ENCODE results near the gene GGTLC1. TPM values are rescaled to one million over a fixed set of nuclear protein-coding genes. Genes with fewer than 3 reads are reported as not detected.
"Not testable (repeated sequence)": the region's sequence is repeated elsewhere in the genome, so short reads cannot be mapped to it uniquely, and the experiment has no call there.

The GGTLC1 gene
- total RNA-seq, 2 donors from 2014 or later: not detected

GRCh38 chr20:23985066-23985789, 3.4 kb downstream of the GGTLC1 start:
- not testable (repeated sequence) for H3K36me3 Mint-ChIP-seq (ENCODE audit: low read depth); H3K27ac Mint-ChIP-seq; ATAC-seq (replicated peaks); H3K4me3 Mint-ChIP-seq; H3K9me3 Mint-ChIP-seq; H3K4me1 Mint-ChIP-seq; H3K27me3 Mint-ChIP-seq

GRCh38 chr20:23984476-23985023, 4.0 kb downstream of the GGTLC1 start:
- not testable (repeated sequence) for H3K27ac Mint-ChIP-seq

GRCh38 chr20:23982112-23983018, 6.2 kb downstream of the GGTLC1 start:
- H3K27ac Mint-ChIP-seq; H3K4me3 Mint-ChIP-seq; H3K27me3 Mint-ChIP-seq; ATAC-seq (replicated peaks); H3K36me3 Mint-ChIP-seq (ENCODE audit: low read depth); H3K9me3 Mint-ChIP-seq; H3K4me1 Mint-ChIP-seq: not testable (repeated sequence)

More at GRCh38 chr20:23984476-23985023, 4.0 kb downstream of the GGTLC1 start:
- not testable (repeated sequence) for H3K36me3 Mint-ChIP-seq (ENCODE audit: low read depth); ATAC-seq (replicated peaks); H3K27me3 Mint-ChIP-seq; H3K4me1 Mint-ChIP-seq; H3K4me3 Mint-ChIP-seq; H3K9me3 Mint-ChIP-seq

GRCh38 chr20:23981526-23981925, 7.1 kb downstream of the GGTLC1 start:
- not testable (repeated sequence) for H3K27ac Mint-ChIP-seq; H3K27me3 Mint-ChIP-seq; H3K36me3 Mint-ChIP-seq (ENCODE audit: low read depth); H3K4me3 Mint-ChIP-seq; H3K4me1 Mint-ChIP-seq; H3K9me3 Mint-ChIP-seq; ATAC-seq (replicated peaks)

- not testable (repeated sequence) for H3K27ac Mint-ChIP-seq; H3K9me3 Mint-ChIP-seq; H3K36me3 Mint-ChIP-seq (ENCODE audit: low read depth)
Measured at GRCh38 chr20:23981014-23981413, 7.6 kb downstream of the GGTLC1 start.

GRCh38 chr20:23979899-23980811, 8.4 kb downstream of the GGTLC1 start:
- not testable (repeated sequence) for H3K27me3 Mint-ChIP-seq; H3K9me3 Mint-ChIP-seq; H3K4me1 Mint-ChIP-seq; H3K4me3 Mint-ChIP-seq; ATAC-seq (replicated peaks); H3K27ac Mint-ChIP-seq; H3K36me3 Mint-ChIP-seq (ENCODE audit: low read depth)

More at GRCh38 chr20:23981014-23981413, 7.6 kb downstream of the GGTLC1 start:
- not testable (repeated sequence) for H3K4me3 Mint-ChIP-seq; ATAC-seq (replicated peaks); H3K27me3 Mint-ChIP-seq; H3K4me1 Mint-ChIP-seq

GRCh38 chr20:23979380-23979779, 9.2 kb downstream of the GGTLC1 start:
- not testable (repeated sequence) for H3K4me1 Mint-ChIP-seq; H3K9me3 Mint-ChIP-seq; H3K4me3 Mint-ChIP-seq; H3K27ac Mint-ChIP-seq; H3K36me3 Mint-ChIP-seq (ENCODE audit: low read depth); H3K27me3 Mint-ChIP-seq; ATAC-seq (replicated peaks)

GRCh38 chr20:23978457-23978856, 10.1 kb downstream of the GGTLC1 start:
- not testable (repeated sequence) for H3K27me3 Mint-ChIP-seq; H3K27ac Mint-ChIP-seq; H3K9me3 Mint-ChIP-seq; H3K4me1 Mint-ChIP-seq; ATAC-seq (replicated peaks); H3K4me3 Mint-ChIP-seq; H3K36me3 Mint-ChIP-seq (ENCODE audit: low read depth)

GRCh38 chr20:23974966-23975365, 13.6 kb downstream of the GGTLC1 start:
- Mint-ChIP-seq H3K9me3 (no peaks in the 10 kb centered on the region), H3K4me3 (no peak overlapping the region), H3K4me1 (no peaks in the 10 kb centered on the region), H3K27me3 (peaks cover 9% of the 10 kb centered on the region), H3K36me3 (ENCODE audit: low read depth) (no peaks in the 10 kb centered on the region), H3K27ac (no peak overlapping the region)
- no peak for ATAC-seq (replicated peaks)

- ATAC-seq (replicated peaks): no peak
- H3K9me3 Mint-ChIP-seq: peaks cover 3% of the 10 kb centered on the region
- H3K36me3 Mint-ChIP-seq (ENCODE audit: low read depth): no peaks in the 10 kb centered on the region
- H3K4me1 Mint-ChIP-seq: no peaks in the 10 kb centered on the region
- H3K27me3 Mint-ChIP-seq: peaks cover 12% of the 10 kb centered on the region
- H3K4me3 Mint-ChIP-seq: no peak overlapping the region
- no peak overlapping the region for H3K27ac Mint-ChIP-seq
Measured at GRCh38 chr20:23971310-23971709, 17.3 kb downstream of the GGTLC1 start.

GRCh38 chr20:23970049-23970448, 18.5 kb downstream of the GGTLC1 start:
- H3K4me3 Mint-ChIP-seq: no peak overlapping the region
- no peak overlapping the region for H3K27ac Mint-ChIP-seq
- ATAC-seq (replicated peaks): no peak
- H3K4me1 Mint-ChIP-seq: no peaks in the 10 kb centered on the region
- peaks cover 13% of the 10 kb centered on the region for H3K27me3 Mint-ChIP-seq
- H3K36me3 Mint-ChIP-seq (ENCODE audit: low read depth): no peaks in the 10 kb centered on the region
- peaks cover 9% of the 10 kb centered on the region for H3K9me3 Mint-ChIP-seq

GRCh38 chr20:23967616-23967979, 21.0 kb downstream of the GGTLC1 start:
- no peak for ATAC-seq (replicated peaks)
- no peak overlapping the region for H3K27ac Mint-ChIP-seq
- H3K9me3 Mint-ChIP-seq: peaks cover 9% of the 10 kb centered on the region
- no peaks in the 10 kb centered on the region for H3K4me1 Mint-ChIP-seq
- H3K27me3 Mint-ChIP-seq: peaks cover 7% of the 10 kb centered on the region
- no peaks in the 10 kb centered on the region for H3K36me3 Mint-ChIP-seq (ENCODE audit: low read depth)
- no peak overlapping the region for H3K4me3 Mint-ChIP-seq

- no peak overlapping the region for H3K27ac Mint-ChIP-seq
- H3K27me3 Mint-ChIP-seq: peaks cover 12% of the 10 kb centered on the region
- no peaks in the 10 kb centered on the region for H3K36me3 Mint-ChIP-seq (ENCODE audit: low read depth)
- no peaks in the 10 kb centered on the region for H3K4me1 Mint-ChIP-seq
- peaks cover 9% of the 10 kb centered on the region for H3K9me3 Mint-ChIP-seq
- ATAC-seq (replicated peaks): no peak
- no peak overlapping the region for H3K4me3 Mint-ChIP-seq
Measured at GRCh38 chr20:23966927-23967615, 21.5 kb downstream of the GGTLC1 start.

GRCh38 chr20:23966298-23966697, 22.3 kb downstream of the GGTLC1 start:
- H3K4me1 Mint-ChIP-seq: no peaks in the 10 kb centered on the region
- H3K9me3 Mint-ChIP-seq: peaks cover 9% of the 10 kb centered on the region
- peaks cover 14% of the 10 kb centered on the region for H3K27me3 Mint-ChIP-seq

More at GRCh38 chr20:23966298-23966697, 22.3 kb downstream of the GGTLC1 start:
- no peak for ATAC-seq (replicated peaks)
- H3K36me3 Mint-ChIP-seq (ENCODE audit: low read depth): no peaks in the 10 kb centered on the region
- no peak overlapping the region for H3K27ac Mint-ChIP-seq
- no peak overlapping the region for H3K4me3 Mint-ChIP-seq
